Heart left ventricle (tissue), 13 donors: Measurements from ENCODE around the gene DNM2.

Source experiments
- POLR2A ChIP-seq, 2 donors: fragments of 450-650 bp; IDR thresholded peaks; one replicate each; pipeline ENCODE4 v1.6.1; 2017; ENCODE audit warnings: antibody characterized with exemption in 2 of 2, mild to moderate bottlenecking in 2 of 2, moderate library complexity in 2 of 2
- TF ChIP-seq, protein P1 (sequence below), 12 donors: fragments of 200-600 bp; sonication (generic) in 4 of 12; IDR thresholded peaks; one replicate each; pipeline versions ENCODE4 v1.5.0 to v1.8.0; 2018 to 2022; ENCODE audit warnings: antibody characterized with exemption in 12 of 12, mild to moderate bottlenecking in 5 of 12
- donor health status: ischemic (EF 13 %, LVEDD 7.1; RV severe dilation, severe dysfunction).
- donor health status: DM: no; HTN: yes; CAD: no.
- donor health status: DM: no; HTN: no; CAD: no.
- donor health status: ischemic (EF 25% LVEDD 6.9; RV normal size, moderate dysfunction).
- donor health status: ischemic (EF 25% LVEDD 5.7; RV mildly dilated, moderate dysfunction).
- donor health status: ischemic (EF 35%, LVEDD 5.7; RV mildly dilated, moderate dysfunction).
- donor health status: nonischemic (EF 11% LVEDD 7.7; RV severe dilation, severe dysfunction).
- donor health status: DM: yes; HTN: yes; CAD: no.
- donor health status: PGD.
- donor health status: ischemic (EF 29% LVEDD 5.4; RV normal size, mild dysfunction).
- donor health status: nonischemic (EF 23%, LVEDD 6.1; RV moderate dilation, normal function).

DNA sequence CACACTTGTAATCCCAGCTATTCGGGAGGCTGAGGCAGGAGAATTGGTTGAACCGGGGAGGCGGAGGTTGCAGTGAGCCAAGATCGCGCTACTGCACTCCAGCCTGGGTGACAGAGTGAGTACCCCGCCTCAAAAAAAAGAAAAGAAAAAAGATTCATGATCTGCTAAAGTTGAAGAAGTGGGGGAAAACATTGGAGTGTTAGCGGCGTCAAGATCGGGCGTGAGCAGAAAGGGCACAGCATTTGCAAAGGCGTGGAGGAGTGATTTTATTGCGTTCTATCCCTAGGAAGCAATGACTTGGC is 874 bp upstream of the DNM2 start:
- no peak for TF ChIP-seq POLR2A (IDR thresholded peaks at IDR 0.05)
- TF ChIP-seq, protein P1, sequence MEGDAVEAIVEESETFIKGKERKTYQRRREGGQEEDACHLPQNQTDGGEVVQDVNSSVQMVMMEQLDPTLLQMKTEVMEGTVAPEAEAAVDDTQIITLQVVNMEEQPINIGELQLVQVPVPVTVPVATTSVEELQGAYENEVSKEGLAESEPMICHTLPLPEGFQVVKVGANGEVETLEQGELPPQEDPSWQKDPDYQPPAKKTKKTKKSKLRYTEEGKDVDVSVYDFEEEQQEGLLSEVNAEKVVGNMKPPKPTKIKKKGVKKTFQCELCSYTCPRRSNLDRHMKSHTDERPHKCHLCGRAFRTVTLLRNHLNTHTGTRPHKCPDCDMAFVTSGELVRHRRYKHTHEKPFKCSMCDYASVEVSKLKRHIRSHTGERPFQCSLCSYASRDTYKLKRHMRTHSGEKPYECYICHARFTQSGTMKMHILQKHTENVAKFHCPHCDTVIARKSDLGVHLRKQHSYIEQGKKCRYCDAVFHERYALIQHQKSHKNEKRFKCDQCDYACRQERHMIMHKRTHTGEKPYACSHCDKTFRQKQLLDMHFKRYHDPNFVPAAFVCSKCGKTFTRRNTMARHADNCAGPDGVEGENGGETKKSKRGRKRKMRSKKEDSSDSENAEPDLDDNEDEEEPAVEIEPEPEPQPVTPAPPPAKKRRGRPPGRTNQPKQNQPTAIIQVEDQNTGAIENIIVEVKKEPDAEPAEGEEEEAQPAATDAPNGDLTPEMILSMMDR (IDR thresholded peaks at IDR 0.05), result no peak
